H7 (cell line): ENCODE results near the gene ST6GAL1. TPM values are rescaled to one million over a fixed set of nuclear protein-coding genes. Genes with fewer than 3 reads are reported as not detected.

Experiments
- DNase-seq: peaks from one replicate; pipeline ENCODE4 v3.0.0; 2012
- H3K27me3 ChIP-seq: 2 replicates; pipeline ENCODE4 v1.6.0; 2011; ENCODE audit warnings: mild to moderate bottlenecking, low read length; ENCODE audit not compliant: control insufficient read depth, insufficient read depth
- H3K36me3 ChIP-seq: replicated peaks from 2 replicates; pipeline ENCODE4 v1.5.1; 2011; ENCODE audit warnings: low read length; ENCODE audit not compliant: control insufficient read depth, insufficient read depth
- H3K4me3 ChIP-seq: 2 replicates; pipeline ENCODE4 v1.5.1; 2011; ENCODE audit warnings: low read depth, mild to moderate bottlenecking, control low read depth, low read length, moderate library complexity; ENCODE audit not compliant: insufficient read depth
- total RNA-seq: library from RNA; depleted of rRNA; stranded (reverse); fragments of >200 nt; shearing (Covaris generic); gene quantifications from 2 replicates; pipeline ENCODE4 v1.2.3, GENCODE V29; 2014

ST6GAL1 gene
- total RNA-seq, 1 experiment from 2014 or later: 53.5 TPM

- no peak for DNase-seq
- Histone ChIP-seq H3K27me3 (no peaks in the 10 kb centered on the region), H3K4me3 (no peak overlapping the region), H3K36me3 (peaks cover 9% of the 10 kb centered on the region)
Observed at GRCh38 chr3:187036394-187036793, 106.1 kb downstream of the ST6GAL1 start.

- Histone ChIP-seq H3K27me3 (no peaks in the 10 kb centered on the region), H3K4me3 (no peak overlapping the region), H3K36me3 (peaks cover 18% of the 10 kb centered on the region)
- DNase-seq: no peak
Observed at GRCh38 chr3:187039100-187039722, 108.9 kb downstream of the ST6GAL1 start.

- DNase-seq: no peak
- no peak overlapping the region for H3K4me3 ChIP-seq
Observed at GRCh38 chr3:187039723-187040414, 109.5 kb downstream of the ST6GAL1 start.

GRCh38 chr3:187040516-187041361 lies 110.4 kb downstream of the ST6GAL1 start:
- Histone ChIP-seq H3K27me3 (no peaks in the 10 kb centered on the region), H3K4me3 (no peak overlapping the region), H3K36me3 (peaks cover 18% of the 10 kb centered on the region)
- DNase-seq: no peak

More at GRCh38 chr3:187039723-187040414, 109.5 kb downstream of the ST6GAL1 start:
- H3K36me3 ChIP-seq: peaks cover 18% of the 10 kb centered on the region
- no peaks in the 10 kb centered on the region for H3K27me3 ChIP-seq

GRCh38 chr3:187041362-187042307 lies 111.3 kb downstream of the ST6GAL1 start:
- DNase-seq: no peak
- Histone ChIP-seq H3K4me3 (no peak overlapping the region), H3K27me3 (no peaks in the 10 kb centered on the region), H3K36me3 (peaks cover 19% of the 10 kb centered on the region)

GRCh38 chr3:187042346-187042745 lies 112.0 kb downstream of the ST6GAL1 start:
- H3K27me3 ChIP-seq: no peaks in the 10 kb centered on the region
- no peak overlapping the region for H3K4me3 ChIP-seq
- H3K36me3 ChIP-seq: peaks cover 19% of the 10 kb centered on the region
- DNase-seq: no peak

GRCh38 chr3:187042874-187043458 lies 112.6 kb downstream of the ST6GAL1 start:
- DNase-seq: no peak
- Histone ChIP-seq H3K4me3 (no peak overlapping the region), H3K27me3 (no peaks in the 10 kb centered on the region), H3K36me3 (peaks cover 19% of the 10 kb centered on the region)

- DNase-seq: no peak
- H3K4me3 ChIP-seq: no peak overlapping the region
- no peaks in the 10 kb centered on the region for H3K27me3 ChIP-seq
- H3K36me3 ChIP-seq: peaks cover 17% of the 10 kb centered on the region
Observed at GRCh38 chr3:187044206-187044605, 113.9 kb downstream of the ST6GAL1 start.

- no peak for DNase-seq
- Histone ChIP-seq H3K36me3 (peaks cover 13% of the 10 kb centered on the region), H3K4me3 (no peak overlapping the region), H3K27me3 (no peaks in the 10 kb centered on the region)
Observed at GRCh38 chr3:187044867-187045552, 114.7 kb downstream of the ST6GAL1 start.

GRCh38 chr3:187046033-187046432 lies 115.7 kb downstream of the ST6GAL1 start:
- Histone ChIP-seq H3K36me3 (peaks cover 16% of the 10 kb centered on the region), H3K4me3 (no peak overlapping the region), H3K27me3 (no peaks in the 10 kb centered on the region)
- no peak for DNase-seq

GRCh38 chr3:187049462-187050101 lies 119.3 kb downstream of the ST6GAL1 start:
- no peak for DNase-seq
- H3K4me3 ChIP-seq: no peak overlapping the region
- H3K36me3 ChIP-seq: peaks cover 11% of the 10 kb centered on the region

GRCh38 chr3:187051066-187051465 lies 120.7 kb downstream of the ST6GAL1 start:
- Histone ChIP-seq H3K4me3 (no peak overlapping the region), H3K27me3 (no peaks in the 10 kb centered on the region), H3K36me3 (peaks cover 11% of the 10 kb centered on the region)
- DNase-seq: no peak

More at GRCh38 chr3:187049462-187050101, 119.3 kb downstream of the ST6GAL1 start:
- H3K27me3 ChIP-seq: no peaks in the 10 kb centered on the region
